Common myeloid progenitor, CD34-positive (primary cell): ENCODE data around the gene MON2.

Source experiments
- CTCF ChIA-PET: fragments of 350-600 bp; sonication (Branson Sonifier 250); formaldehyde crosslinking; loops from one replicate; lab custom pipeline; 2021; ENCODE audit warnings: antibody characterized with exemption; lab: Charles Lee
- POLR2A ChIA-PET: fragments of 350-600 bp; sonication (Branson Sonifier 250); formaldehyde crosslinking; loops from one replicate; lab custom pipeline; 2021; ENCODE audit warnings: antibody characterized with exemption; lab: Charles Lee
- DNase-seq, 3 donors: peaks; one replicate each; pipeline versions ENCODE4 v3.0.0 to v3.0.0-alpha.2; 2013
- H3K27ac ChIP-seq, 2 experiments: 1 replicate in 1 of 2; 2 replicates in 1 of 2; pipeline ENCODE4 v1.7.0; 2013; ENCODE audit warnings: inconsistent platforms in 2 of 2, low read length in 2 of 2, mild to moderate bottlenecking in 2 of 2, low read depth in 1 of 2, moderate library complexity in 1 of 2; ENCODE audit not compliant: severe bottlenecking in 2 of 2, insufficient read depth in 1 of 2, poor library complexity in 1 of 2
- H3K27me3 ChIP-seq, 5 experiments: replicated peaks in 2 of 5; 1 replicate in 3 of 5; 2 replicates in 2 of 5; pipeline versions ENCODE4 v1.6.1 to v1.7.0; 2013; ENCODE audit warnings: low read length in 4 of 5, mild to moderate bottlenecking in 2 of 5, moderate library complexity in 2 of 5, inconsistent platforms in 1 of 5; ENCODE audit not compliant: insufficient read depth in 5 of 5, control insufficient read depth in 4 of 5
- H3K36me3 ChIP-seq, 4 experiments: 1 replicate in 2 of 4; 2 replicates in 2 of 4; pipeline versions ENCODE4 v1.6.1 to v1.7.0; 2013; ENCODE audit warnings: low read length in 3 of 4, control low read depth in 1 of 4, mild to moderate bottlenecking in 1 of 4; ENCODE audit not compliant: control insufficient read depth in 4 of 4, insufficient read depth in 4 of 4
- H3K4me1 ChIP-seq, 4 experiments: 1 replicate in 3 of 4; 2 replicates in 1 of 4; pipeline versions ENCODE4 v1.6.1 to v1.7.1; 2013; ENCODE audit warnings: low read length in 3 of 4, mild to moderate bottlenecking in 3 of 4, control low read depth in 1 of 4, inconsistent platforms in 1 of 4, moderate library complexity in 1 of 4; ENCODE audit not compliant: control insufficient read depth in 4 of 4, insufficient read depth in 4 of 4; ENCODE audit errors: control extremely low read depth in 1 of 4
- H3K4me3 ChIP-seq, 7 experiments: 1 replicate in 4 of 7; 2 replicates in 3 of 7; pipeline versions ENCODE4 v1.5.1 to v1.7.0; 2013; ENCODE audit warnings: mild to moderate bottlenecking in 7 of 7, low read length in 6 of 7, moderate library complexity in 6 of 7, inconsistent platforms in 2 of 7, low read depth in 2 of 7, control low read depth in 1 of 7; ENCODE audit not compliant: insufficient read depth in 4 of 7, control insufficient read depth in 1 of 7; ENCODE audit errors: extremely low read depth in 1 of 7
- H3K9me3 ChIP-seq, 5 experiments: 1 replicate in 4 of 5; 2 replicates in 1 of 5; pipeline versions ENCODE4 v1.6.1 to v1.7.1; 2013; ENCODE audit warnings: low read length in 4 of 5, mild to moderate bottlenecking in 2 of 5, inconsistent platforms in 1 of 5, low read depth in 1 of 5, moderate library complexity in 1 of 5; ENCODE audit not compliant: control insufficient read depth in 4 of 5, insufficient read depth in 2 of 5; ENCODE audit errors: control extremely low read depth in 1 of 5
- WGBS: methylation state at CpG from one replicate; pipeline ENCODE4 v1.1.5; 2013; ENCODE audit not compliant: insufficient coverage; 5-methylcytosine and 5-hydroxymethylcytosine counted together

The MON2 gene

DNA sequence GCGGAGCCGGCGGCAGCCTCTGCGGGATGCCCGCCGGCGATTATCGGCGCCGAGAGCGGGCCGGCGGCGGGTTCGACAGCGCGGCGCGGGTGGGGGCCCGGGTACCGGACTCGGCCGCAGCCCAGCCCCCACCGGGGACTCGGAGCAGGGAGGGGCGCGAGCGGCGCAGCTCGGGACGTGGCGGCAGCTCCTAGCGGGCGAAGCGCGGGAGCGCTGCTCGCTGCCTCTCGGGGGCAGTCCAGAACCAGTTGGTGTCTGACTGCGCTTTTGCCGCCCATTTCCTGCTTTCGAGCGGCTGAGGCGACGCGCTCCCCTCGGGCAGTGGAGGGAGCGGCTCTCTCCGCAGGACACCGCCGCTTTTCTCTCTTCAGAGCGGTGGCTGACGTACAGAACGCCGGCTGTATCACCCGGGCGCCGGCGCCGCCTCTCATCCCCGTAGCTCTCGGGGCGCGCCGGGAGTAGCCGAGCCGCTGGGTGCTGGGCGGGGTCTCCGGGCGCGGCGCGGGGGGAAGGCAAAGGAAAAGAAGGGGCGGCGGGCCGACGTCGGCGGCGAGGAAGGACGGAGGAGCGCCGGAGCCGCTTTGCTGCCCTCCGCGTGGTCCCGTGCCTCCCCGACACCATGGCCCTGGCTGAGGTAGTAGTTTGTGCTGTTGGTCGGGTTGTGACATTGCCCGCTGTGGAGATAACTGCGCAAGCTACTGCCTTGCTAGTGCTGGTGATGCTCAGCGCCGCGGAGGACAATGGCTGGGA lies 136.6 kb downstream of the MON2 start:
- Histone ChIP-seq H3K4me1 (peaks cover 18 to 35% (median 22%) of the 10 kb centered on the region in 4 experiments), H3K36me3 (peaks cover 0 to 2% (median 0%) of the 10 kb centered on the region in 4 experiments), H3K4me3 (peak overlapping the region; percentile 77 to 94 (median 92)), H3K27me3 (no peaks in the 10 kb centered on the region), H3K9me3 (no peaks in the 10 kb centered on the region), H3K27ac (peak overlapping the region; percentile 99)
- under 1% methylated on average over 62 of the region's 94 CpGs for WGBS
- CTCF ChIA-PET: interaction anchor here (0.5 to 2.8 kb wide), 7 partner anchors 10 to 476 kb away, joined by 3 to 23 read pairs (median 4); no protein-coding TSS in a partner anchor
- peak; percentile 91 to 95 (median 93) for DNase-seq
- POLR2A ChIA-PET: interaction anchor here (0.6 to 1.6 kb wide), 13 partner anchors 9 to 550 kb away, joined by 3 to 6 read pairs (median 5); no protein-coding TSS in a partner anchor

DNA sequence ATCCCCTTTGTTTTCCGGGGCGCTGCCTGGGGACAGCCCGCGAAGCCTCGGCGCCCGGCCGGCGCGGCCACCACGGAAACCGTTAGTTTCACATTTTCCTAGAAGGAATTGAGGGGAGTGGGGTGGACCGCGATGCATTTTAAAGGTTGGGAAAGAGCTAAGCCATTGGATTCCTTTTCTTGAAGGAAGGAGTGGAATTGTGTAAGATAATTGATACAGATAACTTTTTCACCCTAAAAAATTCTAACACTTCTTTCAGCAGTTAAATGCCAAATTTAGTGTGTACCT lies 137.1 kb downstream of the MON2 start:
- Histone ChIP-seq H3K36me3 (peaks cover 0 to 2% (median 0%) of the 10 kb centered on the region in 4 experiments), H3K4me3 (peak overlapping the region; percentile 77 to 94 (median 92)), H3K9me3 (no peaks in the 10 kb centered on the region), H3K27me3 (no peaks in the 10 kb centered on the region), H3K4me1 (peaks cover 18 to 35% (median 22%) of the 10 kb centered on the region in 4 experiments), H3K27ac (peak overlapping the region; percentile 99)
- no peak for DNase-seq
- ChIA-PET CTCF (interaction anchor here (0.5 to 2.8 kb wide), 4 partner anchors 12 to 475 kb away, joined by 3 to 23 read pairs (median 4); no protein-coding TSS in a partner anchor), POLR2A (interaction anchor here (0.7 to 1.6 kb wide), 4 partner anchors 11 to 308 kb away, joined by 4 to 6 read pairs (median 6); no protein-coding TSS in a partner anchor)
- 0% methylated on average over 10 of the region's 14 CpGs for WGBS

GRCh38 chr12:62604373-62604772 lies 137.7 kb downstream of the MON2 start:
- POLR2A ChIA-PET: interaction anchor here (0.7 to 1.6 kb wide), 2 partner anchors 38 to 307 kb away, joined by 4 to 5 read pairs; no protein-coding TSS in a partner anchor

GRCh38 chr12:62604871-62605270 lies 138.2 kb downstream of the MON2 start:
- H3K4me1 ChIP-seq: peaks cover 18 to 29% (median 22%) of the 10 kb centered on the region in 4 experiments
- 30% methylated on average over 3 of the region's 4 CpGs for WGBS
- POLR2A ChIA-PET: no interaction called here
- H3K9me3 ChIP-seq: no peaks in the 10 kb centered on the region
- H3K4me3 ChIP-seq: peak overlapping the region in 5 of 7 experiments; percentile 88 to 93 (median 92)
- DNase-seq: peak in 2 of 3 donors; percentile 23 to 41
- peaks cover 0 to 2% (median 0%) of the 10 kb centered on the region in 4 experiments for H3K36me3 ChIP-seq
- no peaks in the 10 kb centered on the region for H3K27me3 ChIP-seq
- peak overlapping the region in 1 of 2 experiments; percentile 99 for H3K27ac ChIP-seq
- CTCF ChIA-PET: interaction anchor here (0.7 to 2.4 kb wide), 5 partner anchors 11 to 193 kb away, joined by 3 to 11 read pairs (median 3); no protein-coding TSS in a partner anchor

More at GRCh38 chr12:62604373-62604772, 137.7 kb downstream of the MON2 start:
- DNase-seq: peak in 1 of 3 donors; percentile 10
- Histone ChIP-seq H3K27ac (peak overlapping the region in 1 of 2 experiments; percentile 99), H3K36me3 (peaks cover 0 to 2% (median 0%) of the 10 kb centered on the region in 4 experiments), H3K9me3 (no peaks in the 10 kb centered on the region), H3K4me3 (peak overlapping the region in 6 of 7 experiments; percentile 88 to 94 (median 92)), H3K27me3 (no peaks in the 10 kb centered on the region), H3K4me1 (peaks cover 18 to 34% (median 22%) of the 10 kb centered on the region in 4 experiments)
- no CpG with 5 or more reads among the region's 1 CpG for WGBS
- CTCF ChIA-PET: interaction anchor here (1.0 to 2.8 kb wide), 2 partner anchors 11 to 191 kb away, joined by 3 to 23 read pairs; no protein-coding TSS in a partner anchor

- no peaks in the 10 kb centered on the region for H3K9me3 ChIP-seq
- 92% methylated on average over 2 of the region's 2 CpGs for WGBS
- H3K4me1 ChIP-seq: peaks cover 18 to 27% (median 22%) of the 10 kb centered on the region in 4 experiments
- H3K27ac ChIP-seq: no peak overlapping the region
- ChIA-PET POLR2A (interaction anchor here (0.5 kb wide), 1 partner anchor 69 kb away, joined by 3 read pairs; no protein-coding TSS in a partner anchor), CTCF (interaction anchor here (0.7 to 2.4 kb wide), 13 partner anchors 9 to 463 kb away, joined by 3 to 11 read pairs (median 4); no protein-coding TSS in a partner anchor)
- no peak overlapping the region for H3K4me3 ChIP-seq
- no peaks in the 10 kb centered on the region for H3K27me3 ChIP-seq
- H3K36me3 ChIP-seq: peaks cover 0 to 2% (median 0%) of the 10 kb centered on the region in 4 experiments
- no peak for DNase-seq
These were observed 139.4 kb downstream of the MON2 start for GRCh38 chr12:62605981-62606380.

DNA sequence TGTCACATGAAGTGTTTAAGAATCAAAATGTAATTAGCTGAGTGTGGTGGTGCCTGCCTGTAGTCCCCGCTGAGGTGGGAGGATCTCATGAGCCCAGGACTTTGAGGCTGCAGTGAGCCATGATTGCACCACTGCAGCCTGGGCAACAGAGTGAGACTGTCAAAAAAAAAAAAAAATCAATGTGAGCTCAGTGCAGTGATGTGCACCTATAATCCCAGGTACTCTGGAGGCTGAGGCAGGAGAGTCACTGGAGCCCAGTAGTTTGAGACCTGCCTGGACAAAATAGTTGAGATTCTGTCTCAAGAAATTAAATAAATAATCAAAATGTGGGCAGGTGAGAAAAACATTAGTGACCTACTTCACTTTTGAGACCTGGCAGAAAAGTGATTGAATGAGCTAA lies 140.0 kb downstream of the MON2 start:
- no CpG with 5 or more reads among the region's 1 CpG for WGBS
- Histone ChIP-seq H3K27me3 (no peaks in the 10 kb centered on the region), H3K4me1 (peaks cover 15 to 25% (median 20%) of the 10 kb centered on the region in 4 experiments), H3K27ac (no peak overlapping the region), H3K36me3 (peaks cover 0 to 2% (median 0%) of the 10 kb centered on the region in 4 experiments), H3K4me3 (no peak overlapping the region), H3K9me3 (no peaks in the 10 kb centered on the region)
- ChIA-PET CTCF (interaction anchor here (0.7 to 2.4 kb wide), 10 partner anchors 9 to 191 kb away, joined by 3 to 11 read pairs (median 4); no protein-coding TSS in a partner anchor), POLR2A (no interaction called here)
- DNase-seq: no peak
